ENCODE data around the gene NFATC2.

Gene NFATC2

GRCh38 chr20:51450984-51451383, 91.5 kb downstream of the NFATC2 start:
- 92 to 96% methylated on average over 3 of the region's 3 CpGs for WGBS, 2 experiments (ENCODE audit: insufficient coverage in 2 of 2)
- Histone ChIP-seq H3K9me3 (ENCODE audit: control insufficient read depth, low read length) (peaks cover 9% of the 10 kb centered on the region), H3K4me1 (ENCODE audit: control insufficient read depth, insufficient read depth, low read length, poor library complexity, severe bottlenecking) (peaks cover 21% of the 10 kb centered on the region), H3K27ac (ENCODE audit: low read depth, low read length, severe bottlenecking) (no peak overlapping the region), H3K36me3 (ENCODE audit: control insufficient read depth, insufficient read depth, low read length) (no peaks in the 10 kb centered on the region), H3K4me3 (ENCODE audit: extremely low read depth, insufficient read depth, low read length, poor library complexity, severe bottlenecking) (no peak overlapping the region)

GRCh38 chr20:51450221-51450712, 92.3 kb downstream of the NFATC2 start:
- no peak overlapping the region for H3K27ac ChIP-seq (ENCODE audit: low read depth, low read length, severe bottlenecking)
- H3K4me1 ChIP-seq (ENCODE audit: control insufficient read depth, insufficient read depth, low read length, poor library complexity, severe bottlenecking), result peaks cover 25% of the 10 kb centered on the region
- peaks cover 9% of the 10 kb centered on the region for H3K9me3 ChIP-seq (ENCODE audit: control insufficient read depth, low read length)
- H3K4me3 ChIP-seq (ENCODE audit: extremely low read depth, insufficient read depth, low read length, poor library complexity, severe bottlenecking), result no peak overlapping the region
- 95 to 100% methylated on average over 1 to 3 of the region's 5 CpGs for WGBS, 2 experiments (ENCODE audit: insufficient coverage in 2 of 2)
- no peaks in the 10 kb centered on the region for H3K36me3 ChIP-seq (ENCODE audit: control insufficient read depth, insufficient read depth, low read length)

- WGBS, 2 experiments (ENCODE audit: insufficient coverage in 2 of 2), result 83 to 91% methylated on average over 4 to 5 of the region's 7 CpGs
- Histone ChIP-seq H3K9me3 (ENCODE audit: control insufficient read depth, low read length) (peaks cover 7% of the 10 kb centered on the region), H3K4me1 (ENCODE audit: control insufficient read depth, insufficient read depth, low read length, poor library complexity, severe bottlenecking) (peaks cover 28% of the 10 kb centered on the region), H3K27ac (ENCODE audit: low read depth, low read length, severe bottlenecking) (no peak overlapping the region), H3K36me3 (ENCODE audit: control insufficient read depth, insufficient read depth, low read length) (no peaks in the 10 kb centered on the region), H3K4me3 (ENCODE audit: extremely low read depth, insufficient read depth, low read length, poor library complexity, severe bottlenecking) (no peak overlapping the region)
Measured at GRCh38 chr20:51449498-51450220, 92.9 kb downstream of the NFATC2 start.

GRCh38 chr20:51447765-51448148, 94.8 kb downstream of the NFATC2 start:
- Histone ChIP-seq H3K36me3 (ENCODE audit: control insufficient read depth, insufficient read depth, low read length) (no peaks in the 10 kb centered on the region), H3K27ac (ENCODE audit: low read depth, low read length, severe bottlenecking) (peak overlapping the region; percentile 96)
- WGBS, 2 experiments (ENCODE audit: insufficient coverage in 2 of 2), result 89 to 100% methylated on average over 4 to 5 of the region's 5 CpGs

GRCh38 chr20:51447097-51447764, 95.3 kb downstream of the NFATC2 start:
- H3K9me3 ChIP-seq (ENCODE audit: control insufficient read depth, low read length), result no peaks in the 10 kb centered on the region
- H3K27ac ChIP-seq (ENCODE audit: low read depth, low read length, severe bottlenecking), result peak overlapping the region; percentile 96
- H3K4me1 ChIP-seq (ENCODE audit: control insufficient read depth, insufficient read depth, low read length, poor library complexity, severe bottlenecking), result peaks cover 33% of the 10 kb centered on the region
- no peak overlapping the region for H3K4me3 ChIP-seq (ENCODE audit: extremely low read depth, insufficient read depth, low read length, poor library complexity, severe bottlenecking)
- 68 to 71% methylated on average over 10 of the region's 14 CpGs for WGBS, 2 experiments (ENCODE audit: insufficient coverage in 2 of 2)
- H3K36me3 ChIP-seq (ENCODE audit: control insufficient read depth, insufficient read depth, low read length), result no peaks in the 10 kb centered on the region

More at GRCh38 chr20:51447765-51448148, 94.8 kb downstream of the NFATC2 start:
- H3K9me3 ChIP-seq (ENCODE audit: control insufficient read depth, low read length), result no peaks in the 10 kb centered on the region
- no peak overlapping the region for H3K4me3 ChIP-seq (ENCODE audit: extremely low read depth, insufficient read depth, low read length, poor library complexity, severe bottlenecking)
- peaks cover 33% of the 10 kb centered on the region for H3K4me1 ChIP-seq (ENCODE audit: control insufficient read depth, insufficient read depth, low read length, poor library complexity, severe bottlenecking)

GRCh38 chr20:51446656-51447055, 95.9 kb downstream of the NFATC2 start:
- Histone ChIP-seq H3K27ac (ENCODE audit: low read depth, low read length, severe bottlenecking) (peak overlapping the region; percentile 96), H3K4me3 (ENCODE audit: extremely low read depth, insufficient read depth, low read length, poor library complexity, severe bottlenecking) (no peak overlapping the region), H3K36me3 (ENCODE audit: control insufficient read depth, insufficient read depth, low read length) (no peaks in the 10 kb centered on the region), H3K9me3 (ENCODE audit: control insufficient read depth, low read length) (no peaks in the 10 kb centered on the region), H3K4me1 (ENCODE audit: control insufficient read depth, insufficient read depth, low read length, poor library complexity, severe bottlenecking) (peaks cover 33% of the 10 kb centered on the region)
- WGBS, 2 experiments (ENCODE audit: insufficient coverage in 2 of 2), result 30 to 58% methylated on average over 4 to 7 of the region's 10 CpGs

DNA sequence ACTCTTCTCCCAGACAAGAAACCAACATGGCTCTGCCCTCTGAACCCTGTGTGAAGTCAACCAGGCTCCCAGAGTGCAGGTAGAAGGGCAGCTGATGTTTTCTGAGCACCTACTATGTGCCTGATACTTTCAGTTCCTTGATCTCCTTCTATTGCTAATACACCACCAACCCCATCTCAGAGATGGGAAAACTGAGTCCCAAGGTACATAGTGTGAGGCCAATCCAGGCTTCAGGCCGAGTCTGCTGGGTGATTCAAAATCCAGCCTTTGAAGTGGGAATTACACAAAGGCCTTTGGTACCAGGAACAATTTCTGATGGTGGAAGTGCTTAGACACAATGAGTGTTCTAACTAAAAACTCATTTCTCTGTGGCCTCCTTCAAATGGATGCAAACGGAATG, 96.3 kb downstream of the NFATC2 start:
- H3K27ac ChIP-seq (ENCODE audit: low read depth, low read length, severe bottlenecking), result peak overlapping the region; percentile 96
- no peaks in the 10 kb centered on the region for H3K9me3 ChIP-seq (ENCODE audit: control insufficient read depth, low read length)
- WGBS, 2 experiments (ENCODE audit: insufficient coverage in 2 of 2), result 70 to 80% methylated on average over 1 to 2 of the region's 2 CpGs
- peaks cover 33% of the 10 kb centered on the region for H3K4me1 ChIP-seq (ENCODE audit: control insufficient read depth, insufficient read depth, low read length, poor library complexity, severe bottlenecking)
- H3K4me3 ChIP-seq (ENCODE audit: extremely low read depth, insufficient read depth, low read length, poor library complexity, severe bottlenecking), result no peak overlapping the region
- H3K36me3 ChIP-seq (ENCODE audit: control insufficient read depth, insufficient read depth, low read length), result no peaks in the 10 kb centered on the region

DNA sequence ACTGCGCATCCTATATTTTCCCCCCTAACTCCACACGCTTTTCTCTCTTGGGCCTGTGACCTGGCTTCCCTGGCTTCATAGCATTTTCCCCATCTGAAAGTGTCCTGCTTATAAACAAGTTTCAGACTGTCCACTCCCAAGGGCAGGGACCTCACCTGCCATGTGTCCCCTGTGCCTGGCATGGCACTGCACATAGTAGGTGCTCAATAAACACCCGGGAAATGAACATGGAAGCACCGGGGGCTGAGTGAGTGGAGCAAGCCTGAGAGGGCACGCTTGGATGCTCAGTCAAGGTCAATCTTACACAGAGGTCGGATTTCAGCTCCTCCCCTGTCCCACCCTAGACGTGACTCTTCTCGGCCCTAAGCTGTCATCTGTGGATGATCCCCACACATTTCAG, 96.9 kb downstream of the NFATC2 start:
- WGBS, 2 experiments (ENCODE audit: insufficient coverage in 2 of 2), result 85 to 94% methylated on average over 8 of the region's 8 CpGs
- no peak overlapping the region for H3K4me3 ChIP-seq (ENCODE audit: extremely low read depth, insufficient read depth, low read length, poor library complexity, severe bottlenecking)

DNA sequence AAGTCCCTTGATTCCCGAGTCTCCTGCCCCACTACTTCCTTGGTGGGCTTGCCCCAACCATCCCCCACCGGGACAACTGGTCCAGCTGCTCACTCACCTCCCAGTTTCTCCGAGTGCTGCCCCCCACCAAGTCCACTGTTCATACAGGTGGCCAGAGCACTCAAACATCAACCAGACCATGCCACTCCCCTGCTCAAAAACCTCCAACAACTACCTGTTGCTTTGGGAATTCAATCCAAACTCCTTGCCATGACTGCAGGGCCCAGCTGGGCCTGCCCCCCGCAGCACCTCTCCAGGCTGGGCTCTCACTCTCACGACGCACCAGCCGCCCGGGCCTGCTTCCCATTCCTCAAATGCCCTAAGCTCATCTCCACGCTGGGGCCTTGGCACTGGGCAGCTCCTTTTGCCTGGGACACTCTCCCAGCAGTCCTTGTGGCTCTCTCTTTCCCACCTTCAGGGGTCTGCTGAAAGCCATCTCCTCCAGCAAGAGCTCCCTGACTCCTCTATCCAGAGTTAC, 97.5 kb downstream of the NFATC2 start:
- no peaks in the 10 kb centered on the region for H3K9me3 ChIP-seq (ENCODE audit: control insufficient read depth, low read length)
- H3K36me3 ChIP-seq (ENCODE audit: control insufficient read depth, insufficient read depth, low read length), result no peaks in the 10 kb centered on the region
- peak overlapping the region; percentile 49 for H3K27ac ChIP-seq (ENCODE audit: low read depth, low read length, severe bottlenecking)
- H3K4me3 ChIP-seq (ENCODE audit: extremely low read depth, insufficient read depth, low read length, poor library complexity, severe bottlenecking), result no peak overlapping the region
- WGBS, 2 experiments (ENCODE audit: insufficient coverage in 2 of 2), result 84 to 93% methylated on average over 5 to 9 of the region's 9 CpGs
- H3K4me1 ChIP-seq (ENCODE audit: control insufficient read depth, insufficient read depth, low read length, poor library complexity, severe bottlenecking), result peaks cover 33% of the 10 kb centered on the region

More for the DNA sequence above, 96.9 kb downstream of the NFATC2 start:
- no peaks in the 10 kb centered on the region for H3K9me3 ChIP-seq (ENCODE audit: control insufficient read depth, low read length)
- H3K36me3 ChIP-seq (ENCODE audit: control insufficient read depth, insufficient read depth, low read length), result no peaks in the 10 kb centered on the region
- peak overlapping the region; percentile 96 for H3K27ac ChIP-seq (ENCODE audit: low read depth, low read length, severe bottlenecking)
- H3K4me1 ChIP-seq (ENCODE audit: control insufficient read depth, insufficient read depth, low read length, poor library complexity, severe bottlenecking), result peaks cover 33% of the 10 kb centered on the region

- Histone ChIP-seq H3K4me3 (ENCODE audit: extremely low read depth, insufficient read depth, low read length, poor library complexity, severe bottlenecking) (no peak overlapping the region), H3K27ac (ENCODE audit: low read depth, low read length, severe bottlenecking) (peak overlapping the region; percentile 49), H3K36me3 (ENCODE audit: control insufficient read depth, insufficient read depth, low read length) (no peaks in the 10 kb centered on the region), H3K4me1 (ENCODE audit: control insufficient read depth, insufficient read depth, low read length, poor library complexity, severe bottlenecking) (peaks cover 33% of the 10 kb centered on the region), H3K9me3 (ENCODE audit: control insufficient read depth, low read length) (no peaks in the 10 kb centered on the region)
- WGBS, 2 experiments (ENCODE audit: insufficient coverage in 2 of 2), result 90 to 92% methylated on average over 9 of the region's 9 CpGs
Measured at GRCh38 chr20:51444467-51444866, 98.1 kb downstream of the NFATC2 start.
